ENCODE results near the gene HTT. TPM values are rescaled to one million over a fixed set of nuclear protein-coding genes. Genes with fewer than 3 reads are reported as not detected.

The HTT gene
- polyA plus RNA-seq, 3 donors = 1.8 to 27.1 (median 3.0) TPM

GRCh38 chr4:3252480-3252828 lies 178.0 kb downstream of the HTT start:
- H3K27ac Mint-ChIP-seq = peak overlapping the region in 1 of 7 donors; percentile 25
- Histone ChIP-seq H3K27me3 (ENCODE audit: control insufficient read depth in 2 of 2, insufficient read depth in 2 of 2, low read length in 2 of 2) (no peaks in the 10 kb centered on the region), H2AFZ (ENCODE audit: insufficient read depth, low read depth, low read length, poor library complexity, severe bottlenecking) (no peak overlapping the region), H3K9ac (ENCODE audit: insufficient read depth, low read length, poor library complexity, severe bottlenecking) (no peak overlapping the region), H3K4me3 (replicated peaks in 1 of 3; ENCODE audit: low read depth in 2 of 3, low read length in 3 of 3) (no peak overlapping the region), H4K20me1 (ENCODE audit: insufficient read depth, low read length) (no peaks in the 10 kb centered on the region), H3K36me3 (replicated peaks in 1 of 2; ENCODE audit: control insufficient read depth in 1 of 2, insufficient read depth in 2 of 2, low read length in 2 of 2) (no peaks in the 10 kb centered on the region), H3K4me1 (ENCODE audit: control insufficient read depth in 1 of 2, insufficient read depth in 2 of 2, low read length in 2 of 2) (no peaks in the 10 kb centered on the region), H3K27ac (ENCODE audit: low read depth in 1 of 2, low read length in 2 of 2) (no peak overlapping the region), H3K4me2 (replicated peaks; ENCODE audit: extremely low read depth, low read length, poor library complexity, severe bottlenecking) (no peak overlapping the region), H3K9me3 (replicated peaks in 1 of 2; ENCODE audit: control insufficient read depth in 1 of 2, insufficient read depth in 1 of 2, low read length in 2 of 2) (no peaks in the 10 kb centered on the region), H3K79me2 (ENCODE audit: insufficient read depth, low read length) (no peaks in the 10 kb centered on the region)
- DNase-seq = no peak
- H3K4me3 Mint-ChIP-seq = no peak overlapping the region
- H3K9me3 Mint-ChIP-seq = no peaks in the 10 kb centered on the region
- WGBS (ENCODE audit: insufficient coverage) = no CpG with 5 or more reads among the region's 3 CpGs
- TF ChIP-seq CTCF (IDR thresholded peaks at IDR 0.05) = no peak
- no peaks in the 10 kb centered on the region for H3K4me1 Mint-ChIP-seq
- H3K36me3 Mint-ChIP-seq = peaks cover 0 to 9% of the 10 kb centered on the region in 2 donors
- H3K27me3 Mint-ChIP-seq (ENCODE audit: low read depth in 3 of 3) = peaks cover 0 to 1% (median under 1%) of the 10 kb centered on the region in 3 donors
- intact Hi-C loops (cut with micrococcal nuclease) = no loop called here

- TF ChIP-seq CTCF (IDR thresholded peaks at IDR 0.05) = no peak
- no peaks in the 10 kb centered on the region for H3K36me3 ChIP-seq (replicated peaks in 1 of 2; ENCODE audit: control insufficient read depth in 1 of 2, insufficient read depth in 2 of 2, low read length in 2 of 2)
- H4K20me1 ChIP-seq (ENCODE audit: insufficient read depth, low read length) = no peaks in the 10 kb centered on the region
- peaks cover 0 to 2% (median 1%) of the 10 kb centered on the region in 3 donors for H3K27me3 Mint-ChIP-seq (ENCODE audit: low read depth in 3 of 3)
- H3K4me2 ChIP-seq (replicated peaks; ENCODE audit: extremely low read depth, low read length, poor library complexity, severe bottlenecking) = no peak overlapping the region
- no peak overlapping the region for H3K27ac Mint-ChIP-seq
- no peak overlapping the region for H3K27ac ChIP-seq (ENCODE audit: low read depth in 1 of 2, low read length in 2 of 2)
- DNase-seq = no peak
- no peaks in the 10 kb centered on the region for H3K4me1 ChIP-seq (ENCODE audit: control insufficient read depth in 1 of 2, insufficient read depth in 2 of 2, low read length in 2 of 2)
- no peak overlapping the region for H3K4me3 Mint-ChIP-seq
- H2AFZ ChIP-seq (ENCODE audit: insufficient read depth, low read depth, low read length, poor library complexity, severe bottlenecking) = no peak overlapping the region
- H3K79me2 ChIP-seq (ENCODE audit: insufficient read depth, low read length) = no peaks in the 10 kb centered on the region
- H3K4me3 ChIP-seq (replicated peaks in 1 of 3; ENCODE audit: low read depth in 2 of 3, low read length in 3 of 3) = no peak overlapping the region
- H3K4me1 Mint-ChIP-seq = no peaks in the 10 kb centered on the region
- no peak overlapping the region for H3K9ac ChIP-seq (ENCODE audit: insufficient read depth, low read length, poor library complexity, severe bottlenecking)
- no peaks in the 10 kb centered on the region for H3K9me3 Mint-ChIP-seq
- no peaks in the 10 kb centered on the region for H3K9me3 ChIP-seq (replicated peaks in 1 of 2; ENCODE audit: control insufficient read depth in 1 of 2, insufficient read depth in 1 of 2, low read length in 2 of 2)
- WGBS (ENCODE audit: insufficient coverage) = 93% methylated on average over 38 of the region's 38 CpGs
- peaks cover 0 to 9% of the 10 kb centered on the region in 2 donors for H3K36me3 Mint-ChIP-seq
- intact Hi-C loops (cut with micrococcal nuclease) = no loop called here
- no peaks in the 10 kb centered on the region for H3K27me3 ChIP-seq (ENCODE audit: control insufficient read depth in 2 of 2, insufficient read depth in 2 of 2, low read length in 2 of 2)
Measured at GRCh38 chr4:3252831-3253641, 178.6 kb downstream of the HTT start.
